Mononuclear cell (primary cell): ENCODE data around the gene ZNF444. TPM values are rescaled to one million over a fixed set of nuclear protein-coding genes. Genes with fewer than 3 reads are reported as not detected.

Experiments used
- H3K27me3 ChIP-seq: 2 replicates; pipeline ENCODE4 v1.6.0; 2011; ENCODE audit warnings: low read length, control low read depth; ENCODE audit not compliant: insufficient read depth
- H3K4me1 ChIP-seq: 2 replicates; pipeline ENCODE4 v1.5.1; 2011; ENCODE audit warnings: mild to moderate bottlenecking, low read length, control low read depth; ENCODE audit not compliant: insufficient read depth
- H3K4me3 ChIP-seq: 2 replicates; pipeline ENCODE4 v1.5.1; 2011; ENCODE audit warnings: mild to moderate bottlenecking, low read length, moderate library complexity
- H3K9me3 ChIP-seq: 2 replicates; pipeline ENCODE4 v1.5.1; 2011; ENCODE audit warnings: low read depth, mild to moderate bottlenecking, control low read depth, low read length
- total RNA-seq: library from RNA; depleted of rRNA; stranded (reverse); fragments of >200 nt; gene quantifications from one replicate; pipeline ENCODE4 v1.2.3, GENCODE V29; 2012

ZNF444 gene
- total RNA-seq, 1 donor: 4.1 TPM

DNA sequence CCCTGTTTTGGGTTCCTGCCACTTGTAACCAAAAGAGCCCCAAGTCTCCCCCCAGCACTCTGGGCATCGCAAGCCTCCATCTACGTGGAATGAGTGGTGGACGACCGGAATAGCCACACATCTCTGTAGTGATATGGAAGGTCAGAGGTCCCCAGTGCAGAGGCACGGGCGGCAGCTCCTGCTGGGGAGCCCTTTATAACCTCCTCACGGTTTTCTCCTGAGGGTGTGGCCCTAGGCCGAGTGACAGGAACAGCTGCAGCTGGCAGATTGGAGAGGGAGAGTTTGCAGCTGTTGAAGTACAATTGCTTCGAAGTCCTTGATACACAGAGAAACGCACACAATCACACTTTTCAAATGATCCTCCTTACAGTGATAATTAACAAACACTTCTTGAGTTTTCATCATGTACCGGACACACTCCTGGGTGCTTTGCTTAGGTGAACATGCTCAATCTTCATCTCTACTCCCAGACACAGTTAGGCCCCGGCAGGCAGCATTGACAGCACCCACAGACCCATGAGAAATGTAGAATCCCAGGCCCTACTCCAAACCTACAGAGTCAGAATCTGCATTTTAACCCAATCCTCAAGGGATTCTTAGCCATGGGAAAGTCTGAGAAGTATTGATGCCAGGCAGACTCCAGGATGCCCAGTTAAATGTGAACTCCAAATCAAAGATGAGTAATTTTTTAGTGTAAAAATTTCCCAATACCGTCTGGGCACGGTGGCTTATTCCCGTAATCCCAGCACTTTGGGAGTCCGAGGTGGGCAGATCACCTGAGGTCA is 15.1 kb upstream of the ZNF444 start:
- Histone ChIP-seq H3K4me3 (no peak overlapping the region), H3K4me1 (peaks cover 6% of the 10 kb centered on the region), H3K27me3 (no peaks in the 10 kb centered on the region), H3K9me3 (no peaks in the 10 kb centered on the region)

DNA sequence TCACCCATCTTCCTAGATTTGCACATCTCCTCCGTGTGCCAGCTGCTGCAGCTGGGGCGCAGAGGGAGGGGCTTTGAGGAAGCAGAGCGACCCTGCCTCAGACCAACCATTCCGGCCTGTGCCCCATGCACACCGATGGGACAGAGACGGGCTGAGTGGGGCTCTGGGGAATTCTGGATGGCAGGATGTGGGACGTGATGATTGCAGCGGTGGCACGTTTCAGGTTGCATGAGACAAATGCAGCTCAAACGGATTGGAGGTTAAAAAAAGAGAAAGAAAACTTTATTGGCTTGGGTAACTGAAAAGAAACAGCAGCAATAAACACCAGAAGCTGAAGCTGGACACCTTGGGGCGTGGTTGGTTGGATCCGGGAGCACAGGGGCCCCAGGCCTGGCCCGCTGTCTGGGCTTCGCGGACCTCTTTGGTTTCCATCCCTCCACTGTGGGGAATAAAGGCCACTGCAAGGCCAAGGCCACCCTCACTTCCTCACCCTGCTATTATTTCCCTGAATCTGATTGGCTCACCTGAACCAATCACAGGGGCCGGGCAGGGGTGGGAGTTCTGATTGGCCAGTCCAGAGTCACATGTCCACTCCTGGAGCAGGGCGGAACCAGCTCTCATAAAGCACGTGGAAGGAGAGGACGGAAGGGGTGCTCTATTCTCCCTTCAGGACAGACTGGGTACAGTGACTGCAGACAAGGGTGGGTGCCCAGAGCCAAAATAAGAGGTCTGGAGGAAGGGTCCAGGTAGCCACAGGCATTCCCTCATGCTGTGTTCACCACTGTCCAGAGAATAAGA is 13.9 kb upstream of the ZNF444 start:
- no peaks in the 10 kb centered on the region for H3K9me3 ChIP-seq
- H3K4me3 ChIP-seq: no peak overlapping the region
- H3K27me3 ChIP-seq: no peaks in the 10 kb centered on the region
- H3K4me1 ChIP-seq: no peaks in the 10 kb centered on the region

DNA sequence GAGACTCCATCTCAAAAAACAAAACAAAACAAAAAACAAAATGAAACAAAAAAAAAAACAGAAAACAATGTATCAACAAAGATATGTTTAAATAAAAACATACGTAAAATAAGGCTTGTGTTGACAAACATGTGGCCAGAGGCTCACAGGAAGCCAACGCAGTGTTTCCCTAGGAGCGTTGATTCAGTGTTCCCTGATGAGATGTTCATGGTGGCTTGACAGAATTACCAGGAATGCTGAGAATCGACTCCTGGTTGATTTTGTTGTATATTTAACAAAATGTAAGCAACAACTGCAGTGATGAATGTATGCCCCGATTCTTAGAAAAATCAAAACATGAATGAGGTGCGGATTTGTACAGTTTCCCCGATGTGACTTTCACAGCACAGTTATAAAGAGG is 11.1 kb upstream of the ZNF444 start:
- no peaks in the 10 kb centered on the region for H3K9me3 ChIP-seq
- no peak overlapping the region for H3K4me3 ChIP-seq
- H3K4me1 ChIP-seq: peaks cover 13% of the 10 kb centered on the region
- H3K27me3 ChIP-seq: no peaks in the 10 kb centered on the region

GRCh38 chr19:56131651-56132050 is 9.4 kb upstream of the ZNF444 start:
- Histone ChIP-seq H3K9me3 (no peaks in the 10 kb centered on the region), H3K4me3 (no peak overlapping the region), H3K27me3 (no peaks in the 10 kb centered on the region), H3K4me1 (peaks cover 13% of the 10 kb centered on the region)

DNA sequence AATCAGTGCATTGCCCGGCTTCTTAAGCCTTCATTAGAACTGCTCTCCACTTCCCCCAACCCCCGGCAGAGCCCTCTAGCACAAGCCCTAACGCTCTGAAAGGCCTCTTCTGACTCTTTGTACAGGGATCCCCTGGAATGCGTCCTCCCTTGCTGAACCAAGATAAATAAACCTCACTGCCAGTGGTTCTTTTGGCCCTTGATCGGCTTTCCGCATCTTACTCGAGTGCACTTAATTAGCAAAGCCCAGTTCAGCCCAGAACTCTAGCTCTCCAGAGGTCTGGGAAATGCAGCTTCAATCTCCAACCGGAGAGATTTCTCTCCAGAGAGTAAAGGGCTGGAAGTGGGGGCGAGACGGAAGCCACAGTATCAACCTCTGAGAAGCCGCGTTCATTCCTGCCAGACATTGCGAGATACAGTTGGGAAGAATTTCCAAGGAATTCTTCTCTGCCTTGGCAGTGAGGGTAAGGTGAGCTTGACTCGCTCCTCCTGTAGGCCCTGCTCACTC is 8.7 kb upstream of the ZNF444 start:
- Histone ChIP-seq H3K4me3 (no peak overlapping the region), H3K4me1 (peaks cover 15% of the 10 kb centered on the region), H3K9me3 (no peaks in the 10 kb centered on the region), H3K27me3 (no peaks in the 10 kb centered on the region)

- Histone ChIP-seq H3K4me1 (peaks cover 31% of the 10 kb centered on the region), H3K27me3 (no peaks in the 10 kb centered on the region), H3K9me3 (no peaks in the 10 kb centered on the region), H3K4me3 (no peak overlapping the region)
Measured at GRCh38 chr19:56133858-56134653, 7.0 kb upstream of the ZNF444 start.

DNA sequence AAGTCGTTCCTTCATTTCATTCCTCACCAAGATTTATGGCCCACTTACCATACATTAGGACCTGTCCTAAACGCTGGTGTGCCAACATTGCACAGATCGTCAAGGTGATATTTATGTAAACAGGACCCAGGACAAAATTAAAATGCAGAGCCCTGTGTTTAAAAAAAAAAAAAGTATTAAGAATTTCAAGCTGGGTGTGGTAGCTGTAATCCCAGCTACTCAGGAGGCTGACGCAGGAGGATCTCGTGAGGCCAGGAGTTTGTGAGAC is 6.5 kb upstream of the ZNF444 start:
- Histone ChIP-seq H3K9me3 (no peaks in the 10 kb centered on the region), H3K4me3 (no peak overlapping the region), H3K27me3 (no peaks in the 10 kb centered on the region), H3K4me1 (peaks cover 37% of the 10 kb centered on the region)

DNA sequence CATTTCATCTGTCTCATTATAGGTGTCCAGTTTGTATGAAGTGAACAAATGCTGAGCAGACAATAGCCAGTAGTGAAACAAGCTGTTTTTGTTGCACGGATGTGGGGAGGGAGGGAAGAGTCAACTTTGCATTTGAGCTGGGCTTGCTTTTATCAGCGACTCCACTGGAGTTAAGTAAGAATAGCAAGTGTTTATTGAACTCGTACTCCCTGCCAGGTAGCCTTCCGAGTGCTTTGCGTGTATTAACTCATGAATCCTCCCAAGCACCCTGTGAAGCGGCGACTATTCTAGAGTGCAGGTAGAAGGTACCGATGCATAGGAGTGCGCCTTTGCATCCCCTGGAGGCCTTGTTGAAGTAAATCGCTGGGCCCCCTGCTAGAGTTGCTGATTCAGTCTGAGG is 4.7 kb upstream of the ZNF444 start:
- H3K4me1 ChIP-seq: peaks cover 46% of the 10 kb centered on the region
- no peaks in the 10 kb centered on the region for H3K9me3 ChIP-seq
- H3K27me3 ChIP-seq: no peaks in the 10 kb centered on the region
- no peak overlapping the region for H3K4me3 ChIP-seq

GRCh38 chr19:56137405-56137804 is 3.7 kb upstream of the ZNF444 start:
- Histone ChIP-seq H3K4me1 (peaks cover 53% of the 10 kb centered on the region), H3K27me3 (no peaks in the 10 kb centered on the region), H3K9me3 (no peaks in the 10 kb centered on the region), H3K4me3 (no peak overlapping the region)

- peaks cover 52% of the 10 kb centered on the region for H3K4me1 ChIP-seq
- H3K9me3 ChIP-seq: no peaks in the 10 kb centered on the region
- no peaks in the 10 kb centered on the region for H3K27me3 ChIP-seq
- no peak overlapping the region for H3K4me3 ChIP-seq
Measured at GRCh38 chr19:56138069-56138468, 3.0 kb upstream of the ZNF444 start.

DNA sequence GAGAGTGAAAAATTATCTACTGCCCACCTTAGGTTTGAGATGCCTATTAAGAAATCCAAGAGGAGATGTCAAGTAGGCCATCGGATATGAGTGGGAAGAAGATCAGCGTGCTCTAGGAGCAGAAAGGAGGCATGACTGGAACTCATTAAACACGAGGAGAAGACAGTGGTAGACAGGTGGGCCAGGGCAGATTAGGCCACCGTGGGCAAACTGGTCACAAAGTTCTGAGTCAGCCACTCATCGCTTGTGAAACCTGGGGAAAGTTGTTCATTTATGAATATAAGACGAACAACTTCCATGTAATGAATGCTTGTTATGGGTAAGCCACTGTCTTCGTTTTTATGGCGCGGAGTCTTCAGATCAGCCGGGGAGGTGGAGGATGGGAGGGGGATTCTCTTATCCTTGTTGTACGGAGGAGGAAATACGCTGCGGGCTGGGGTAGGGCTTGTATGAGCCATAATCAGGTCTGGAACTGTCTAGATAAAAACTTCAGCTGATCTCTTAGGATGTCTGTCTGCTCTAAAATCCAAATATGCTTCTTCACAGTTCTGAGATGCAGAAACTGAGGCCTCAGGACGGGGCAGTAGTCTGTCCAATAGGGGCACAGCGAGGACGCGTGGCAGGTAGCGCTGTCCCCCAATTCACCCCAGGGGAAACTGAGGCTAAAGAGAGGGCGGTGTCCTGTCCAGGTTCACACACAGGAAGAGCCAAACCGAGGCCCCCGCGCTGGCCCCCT is 1.1 kb upstream of the ZNF444 start:
- H3K4me3 ChIP-seq: peak overlapping the region; percentile 55
- H3K9me3 ChIP-seq: no peaks in the 10 kb centered on the region
- no peaks in the 10 kb centered on the region for H3K27me3 ChIP-seq
- H3K4me1 ChIP-seq: peaks cover 43% of the 10 kb centered on the region

DNA sequence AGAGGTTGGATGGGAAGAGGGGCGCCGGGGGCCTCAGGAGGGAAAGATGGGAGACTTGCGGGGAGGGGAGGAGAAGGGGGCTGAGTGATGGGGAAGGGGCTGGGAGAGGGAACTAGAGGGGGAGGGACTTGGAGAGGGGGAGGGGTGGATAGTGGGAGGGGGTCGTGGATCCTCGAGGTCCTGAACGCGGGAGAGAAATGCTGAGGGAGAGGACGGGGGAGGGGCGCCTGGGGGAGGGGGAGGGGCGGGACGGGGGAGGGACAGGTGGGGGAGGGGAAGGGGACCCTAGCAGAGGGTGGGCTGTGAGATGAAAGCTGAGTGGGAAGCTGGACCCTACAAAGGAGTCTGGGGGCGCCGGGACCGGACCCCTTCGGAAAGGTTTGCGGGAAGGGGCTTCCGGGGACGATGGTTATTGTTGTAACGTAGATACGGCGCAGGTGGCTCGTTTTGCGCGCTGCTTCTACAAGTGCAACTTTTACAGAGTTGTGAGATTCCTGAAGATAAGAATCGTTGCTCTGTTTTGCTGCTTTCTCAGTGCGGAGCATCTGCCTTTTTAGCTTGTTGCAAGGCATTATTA is 418 bp downstream of the ZNF444 start:
- Histone ChIP-seq H3K4me3 (peak overlapping the region; percentile 25), H3K4me1 (peaks cover 43% of the 10 kb centered on the region)

DNA sequence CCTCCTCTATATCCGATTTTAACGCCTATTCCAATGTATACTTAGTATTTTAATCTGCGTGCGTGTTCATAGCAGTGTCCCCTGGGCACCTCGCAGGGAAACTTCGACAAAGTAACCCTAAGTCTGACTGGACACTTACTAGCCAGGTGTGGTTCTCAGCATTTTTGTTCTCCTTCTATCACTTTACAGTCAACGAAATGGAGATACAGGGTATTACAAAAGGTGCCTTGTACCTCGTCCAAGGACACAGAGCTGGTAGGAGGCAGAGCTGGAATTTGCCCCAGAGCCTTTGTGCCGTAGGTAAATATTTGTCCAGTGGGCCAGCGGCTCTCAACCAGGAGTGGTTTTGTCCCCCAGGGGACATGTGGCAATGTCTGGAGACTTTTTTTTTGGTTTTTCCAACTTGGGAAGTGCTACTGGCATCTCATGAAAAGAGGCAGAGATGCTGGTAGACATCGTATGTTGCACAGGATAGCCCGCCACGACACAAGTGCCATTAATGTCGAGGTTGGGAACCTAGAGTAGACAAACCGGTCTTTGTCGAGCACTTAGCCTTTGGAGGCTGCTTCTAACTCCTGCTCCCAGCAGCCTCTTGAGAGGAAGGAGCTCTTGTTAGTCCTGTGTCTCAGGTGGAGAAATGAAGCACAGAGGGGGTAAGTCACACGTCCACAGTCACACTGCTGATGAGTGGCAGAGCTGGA is 1.1 kb downstream of the ZNF444 start:
- Histone ChIP-seq H3K4me1 (peaks cover 43% of the 10 kb centered on the region), H3K27me3 (no peaks in the 10 kb centered on the region), H3K4me3 (peak overlapping the region; percentile 25), H3K9me3 (no peaks in the 10 kb centered on the region)

More for the DNA sequence above, 418 bp downstream of the ZNF444 start:
- H3K9me3 ChIP-seq: no peaks in the 10 kb centered on the region
- no peaks in the 10 kb centered on the region for H3K27me3 ChIP-seq
